GM12891 (cell line): ENCODE data around the gene CORO2B.

Source experiments
- POLR2A ChIP-seq: IDR thresholded peaks from 2 replicates; pipeline ENCODE4 v1.6.1; 2011; ENCODE audit warnings: low read depth, low read length, control low read depth
- POLR2AphosphoS5 ChIP-seq: IDR thresholded peaks from 2 replicates; pipeline ENCODE4 v1.6.1; 2011; ENCODE audit warnings: low read depth, low read length, control low read depth
- SPI1 ChIP-seq: IDR thresholded peaks from 2 replicates; pipeline ENCODE4 v1.6.1; 2011; ENCODE audit warnings: low read depth, low read length, control low read depth
- TAF1 ChIP-seq: IDR thresholded peaks from 2 replicates; pipeline ENCODE4 v1.6.1; 2011; ENCODE audit warnings: low read depth, low read length, control low read depth

DNA sequence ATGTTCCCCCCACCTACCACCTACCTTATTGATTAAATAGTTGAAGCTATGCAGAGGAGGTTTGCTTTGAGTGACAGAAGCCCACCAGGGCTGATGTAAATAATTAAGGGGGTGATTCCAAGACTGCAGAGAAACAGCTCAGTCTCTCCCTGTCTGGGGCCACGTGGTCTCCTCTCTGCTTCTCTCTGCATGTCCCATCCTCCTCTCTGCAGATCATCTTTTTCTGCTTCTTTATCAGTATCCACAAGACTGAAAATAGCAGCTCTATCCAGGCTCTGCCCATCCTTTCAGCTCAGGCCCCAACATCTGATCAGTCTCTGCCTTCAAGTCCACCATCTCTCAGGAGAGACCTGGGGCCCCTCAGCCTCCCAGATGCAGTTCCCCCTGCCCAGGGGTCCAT lies 131.1 kb downstream of the CORO2B start:
- TF ChIP-seq POLR2A (no peak), POLR2AphosphoS5 (no peak), SPI1 (no peak), TAF1 (no peak)
